Activated CD8-positive, alpha-beta memory T cell treated with anti-CD3 and anti-CD28 coated beads, Interleukin-2, amount 10 ng/mL, durations not matched to agents 7 days and 5 days (primary cell): ENCODE results near the gene CNPY4. TPM values are rescaled to one million over a fixed set of nuclear protein-coding genes. Genes with fewer than 3 reads are reported as not detected.

ENCODE experiments used
- ATAC-seq: fragments of 150-1000 bp; cut with Tn5 transposase; one replicate; pipeline ENCODE4 v1.10.0; 2021; ENCODE audit warnings: moderate library complexity
- CTCF ChIA-PET: fragments of 350-600 bp; sonication (Branson Sonifier 250); formaldehyde crosslinking; loops from one replicate; lab custom pipeline; 2021; ENCODE audit warnings: antibody characterized with exemption; lab: Charles Lee
- DNase-seq: peaks from one replicate; pipeline ENCODE4 v3.0.0-alpha.2; 2020
- H3K27ac Mint-ChIP-seq: one replicate; pipeline ENCODE4 v1.8.0; 2021; ENCODE audit warnings: mild to moderate bottlenecking, mixed read lengths
- H3K27me3 Mint-ChIP-seq: one replicate; pipeline ENCODE4 v1.8.0; 2021; ENCODE audit warnings: mixed read lengths
- H3K36me3 Mint-ChIP-seq: one replicate; pipeline ENCODE4 v1.8.0; 2021; ENCODE audit warnings: mild to moderate bottlenecking, mixed read lengths
- H3K4me1 Mint-ChIP-seq: one replicate; pipeline ENCODE4 v1.8.0; 2021; ENCODE audit warnings: mixed read lengths
- H3K4me3 Mint-ChIP-seq: one replicate; pipeline ENCODE4 v1.8.0; 2021; ENCODE audit warnings: mild to moderate bottlenecking, moderate library complexity, mixed read lengths
- H3K9me3 Mint-ChIP-seq: one replicate; pipeline ENCODE4 v1.8.0; 2022; ENCODE audit warnings: low read depth, mixed read lengths
- total RNA-seq, 2 experiments: library from RNA; stranded (reverse); gene quantifications; one replicate each; pipeline ENCODE4 v1.2.3, GENCODE V29; 2021

Gene CNPY4, protein sequence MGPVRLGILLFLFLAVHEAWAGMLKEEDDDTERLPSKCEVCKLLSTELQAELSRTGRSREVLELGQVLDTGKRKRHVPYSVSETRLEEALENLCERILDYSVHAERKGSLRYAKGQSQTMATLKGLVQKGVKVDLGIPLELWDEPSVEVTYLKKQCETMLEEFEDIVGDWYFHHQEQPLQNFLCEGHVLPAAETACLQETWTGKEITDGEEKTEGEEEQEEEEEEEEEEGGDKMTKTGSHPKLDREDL
- total RNA-seq = 10 to 100 TPM; 27.3 to 28.0 TPM

DNA sequence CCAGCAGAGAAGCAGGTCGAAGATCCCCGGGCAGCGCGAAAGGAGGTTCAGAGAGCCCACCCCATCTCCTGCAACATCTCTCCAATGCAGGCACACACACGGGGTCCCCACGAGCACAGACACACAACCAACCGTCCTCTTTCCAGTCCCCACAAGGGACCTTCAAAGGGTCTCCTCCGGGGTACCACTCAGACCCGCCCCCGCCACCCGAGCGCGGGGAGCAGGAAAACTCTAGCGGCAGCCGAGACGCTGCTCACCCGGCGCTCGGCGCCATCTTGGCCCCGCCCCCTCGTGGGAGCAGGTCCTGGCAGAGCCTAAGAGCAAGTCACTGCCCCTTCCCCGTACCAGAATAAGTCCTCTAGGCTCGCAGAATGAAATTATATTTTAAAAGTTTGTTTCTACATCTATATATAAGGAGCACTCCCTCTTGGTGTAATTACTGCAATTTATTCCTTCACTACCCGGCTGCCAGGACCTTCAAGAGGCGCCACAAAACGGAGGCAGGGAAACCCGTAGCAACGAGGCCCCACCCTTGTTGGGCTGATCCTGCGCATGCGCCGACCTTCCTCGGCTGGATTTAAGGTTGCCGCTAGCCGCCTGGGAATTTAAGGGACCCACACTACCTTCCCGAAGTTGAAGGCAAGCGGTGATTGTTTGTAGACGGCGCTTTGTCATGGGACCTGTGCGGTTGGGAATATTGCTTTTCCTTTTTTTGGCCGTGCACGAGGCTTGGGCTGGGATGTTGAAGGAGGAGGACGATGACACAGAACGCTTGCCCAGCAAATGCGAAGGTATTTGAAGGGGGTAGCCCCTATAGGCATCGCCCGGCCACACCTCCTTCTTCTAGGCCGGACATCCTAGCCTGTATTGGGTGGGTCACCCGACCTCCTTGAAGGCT is at the start of gene CNPY4, which contains the start of gene TAF6:
TSS of gene CNPY4 (plus strand) at position 563 of the 898 bp plus-strand sequence. CDS start at position 674, 111 bp downstream.
TSS of gene TAF6 (minus strand) at position 287 of the 898 bp plus-strand sequence. CDS start 5,149 bp downstream, outside the sequence.
- Mint-ChIP-seq H3K9me3 (no peaks in the 10 kb centered on the region), H3K27me3 (no peaks in the 10 kb centered on the region), H3K27ac (peak within 1 kb of the TSS; percentile 91), H3K36me3 (peaks cover 17% of the 10 kb centered on the region), H3K4me1 (peaks cover 26% of the 10 kb centered on the region), H3K4me3 (peak within 1 kb of the TSS; percentile 93)
- CTCF ChIA-PET = interaction anchor here (1.0 to 2.5 kb wide), 5 partner anchors 11 to 139 kb away, joined by 3 to 26 read pairs (median 4); partner anchors contain the start of genes AP4M1 and COPS6
- peak; percentile 96 for DNase-seq
- peak; percentile 80 for ATAC-seq

DNA sequence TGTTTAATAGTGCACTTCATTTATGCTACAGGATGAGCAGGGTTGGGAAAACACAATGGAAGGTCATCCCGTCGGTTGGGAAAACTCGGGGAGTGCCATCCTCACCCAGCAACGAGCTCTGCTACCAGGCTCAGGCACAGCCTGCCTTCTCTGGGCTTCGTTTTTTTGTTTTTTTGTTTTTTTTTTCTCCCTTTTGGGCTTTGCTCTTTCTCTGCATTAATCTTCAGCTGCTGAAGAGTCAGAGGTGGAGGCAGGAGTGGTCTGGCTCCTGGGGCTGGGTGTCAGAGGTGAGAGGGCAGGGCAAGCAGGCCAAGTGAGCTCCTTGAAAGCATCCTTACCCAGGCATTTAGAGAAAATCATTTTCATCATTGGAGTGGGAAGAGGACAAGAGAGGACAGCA is 49.4 kb upstream of the CNPY4 start:
- Mint-ChIP-seq H3K4me3 (no peak overlapping the region), H3K36me3 (peaks cover 72% of the 10 kb centered on the region), H3K27me3 (no peaks in the 10 kb centered on the region), H3K27ac (no peak overlapping the region), H3K9me3 (peaks cover 26% of the 10 kb centered on the region), H3K4me1 (no peaks in the 10 kb centered on the region)
- CTCF ChIA-PET = interaction anchor here (1.2 to 1.3 kb wide), 3 partner anchors 9 to 61 kb away, joined by 3 to 5 read pairs (median 3); partner anchors contain the start of gene ZNF3
- ATAC-seq (no peak), DNase-seq (no peak)

DNA sequence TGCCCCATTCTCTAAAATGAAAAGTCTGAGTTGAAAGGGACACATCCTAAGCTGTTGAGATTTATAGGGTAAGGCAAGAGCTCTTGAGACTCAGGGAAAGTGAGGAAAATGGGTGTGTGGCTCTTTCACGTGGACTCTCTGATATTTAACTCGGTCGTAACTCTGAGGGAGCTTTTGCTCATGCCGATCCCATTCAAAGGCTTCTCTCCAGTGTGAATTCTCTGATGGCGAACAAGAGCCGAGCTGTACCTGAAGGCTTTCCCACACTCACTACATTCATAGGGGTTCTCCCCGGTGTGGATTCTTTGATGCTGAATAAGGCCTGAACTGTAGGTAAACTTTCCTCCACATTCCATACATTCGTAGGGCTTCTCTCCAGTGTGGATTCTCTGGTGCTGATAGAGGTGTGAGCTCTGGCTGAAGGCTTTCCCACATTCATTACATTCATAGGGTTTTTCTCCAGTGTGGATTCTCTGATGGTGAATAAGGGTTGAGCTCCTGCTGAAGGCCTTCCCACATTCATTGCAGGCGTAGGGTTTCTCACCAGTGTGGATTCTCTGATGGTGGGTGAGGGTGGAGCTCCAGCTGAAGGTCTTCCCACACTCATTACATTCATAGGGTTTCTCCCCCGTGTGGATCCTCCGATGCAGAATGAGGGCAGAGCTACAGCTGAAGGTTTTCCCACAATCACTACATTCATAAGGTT is 48.3 kb upstream of the CNPY4 start:
- no peaks in the 10 kb centered on the region for H3K27me3 Mint-ChIP-seq
- H3K9me3 Mint-ChIP-seq = peaks cover 26% of the 10 kb centered on the region
- H3K36me3 Mint-ChIP-seq = peaks cover 78% of the 10 kb centered on the region
- H3K4me1 Mint-ChIP-seq = no peaks in the 10 kb centered on the region
- DNase-seq = no peak
- CTCF ChIA-PET = interaction anchor here (1.1 to 1.5 kb wide), 5 partner anchors 10 to 77 kb away, joined by 3 read pairs; partner anchors contain the start of gene ZNF3
- no peak overlapping the region for H3K4me3 Mint-ChIP-seq
- no peak overlapping the region for H3K27ac Mint-ChIP-seq
- ATAC-seq = no peak

DNA sequence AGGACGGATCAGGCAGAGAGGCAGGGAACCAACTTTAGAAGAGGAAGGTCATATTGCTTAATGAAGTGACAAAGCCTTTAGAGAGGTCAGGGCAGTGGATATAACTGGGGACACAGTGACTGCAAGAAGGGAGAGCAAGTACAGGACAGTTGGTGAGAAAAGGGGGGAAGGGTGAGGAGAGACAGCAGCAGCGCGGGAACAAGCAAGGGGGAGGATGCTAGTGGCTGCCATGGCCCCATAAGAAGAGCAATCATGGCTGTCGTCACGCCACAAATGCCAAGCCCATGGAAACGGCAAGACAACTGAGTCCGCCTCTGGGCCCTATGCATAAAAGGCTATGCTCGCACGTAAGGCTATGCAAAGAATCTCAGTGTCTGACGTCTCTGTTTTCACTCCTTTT is 47.0 kb upstream of the CNPY4 start:
- Mint-ChIP-seq H3K4me1 (no peaks in the 10 kb centered on the region), H3K4me3 (no peak overlapping the region), H3K9me3 (peaks cover 26% of the 10 kb centered on the region), H3K36me3 (peaks cover 83% of the 10 kb centered on the region), H3K27ac (no peak overlapping the region), H3K27me3 (no peaks in the 10 kb centered on the region)
- DNase-seq (no peak), ATAC-seq (no peak)
- CTCF ChIA-PET = no interaction called here

DNA sequence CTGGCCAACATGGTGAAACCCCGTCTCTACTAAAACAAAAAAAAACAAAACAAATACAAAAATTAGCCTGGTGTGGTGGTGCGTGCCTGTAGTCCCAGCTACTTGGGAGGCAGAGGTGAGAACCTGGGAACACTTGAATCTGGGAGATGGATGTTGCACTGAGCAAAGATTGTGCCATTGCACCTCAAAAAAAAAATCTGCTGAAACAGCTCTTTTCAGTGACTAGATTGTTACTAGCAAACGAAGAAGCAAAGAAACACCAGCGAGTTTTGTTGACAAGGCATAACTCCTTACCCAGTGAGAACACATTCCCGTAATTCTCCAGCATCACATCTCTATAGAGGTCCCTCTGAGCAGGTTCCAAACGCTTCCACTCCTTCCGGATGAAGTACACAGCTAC is 44.6 kb upstream of the CNPY4 start:
- Mint-ChIP-seq H3K27ac (no peak overlapping the region), H3K4me1 (peaks cover 8% of the 10 kb centered on the region), H3K27me3 (no peaks in the 10 kb centered on the region), H3K9me3 (peaks cover 26% of the 10 kb centered on the region), H3K4me3 (no peak overlapping the region), H3K36me3 (peaks cover 85% of the 10 kb centered on the region)
- CTCF ChIA-PET = interaction anchor here (1.4 kb wide), 1 partner anchor 80 kb away, joined by 4 read pairs; no protein-coding TSS in a partner anchor
- no peak for ATAC-seq
- no peak for DNase-seq

DNA sequence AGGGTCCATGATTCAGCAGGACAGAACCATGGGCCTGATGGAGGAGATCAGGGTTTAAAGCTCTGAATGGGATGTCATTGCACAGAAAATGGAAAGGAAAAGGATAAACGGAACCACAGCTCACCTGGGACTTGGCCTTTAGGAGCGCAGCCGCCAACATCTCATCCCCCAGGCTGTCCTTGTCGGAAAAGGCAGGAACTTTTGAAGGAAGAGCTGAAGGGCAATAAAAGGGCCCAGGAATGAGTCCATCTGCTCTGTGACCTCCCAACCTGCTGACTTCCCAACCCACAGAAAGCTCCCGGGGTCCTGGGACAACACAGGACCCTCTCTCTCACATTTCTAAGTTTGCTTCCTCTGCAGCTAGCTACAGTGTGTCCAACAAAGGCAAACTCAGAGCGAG is 44.0 kb upstream of the CNPY4 start:
- H3K27ac Mint-ChIP-seq = no peak overlapping the region
- peaks cover 13% of the 10 kb centered on the region for H3K4me1 Mint-ChIP-seq
- peaks cover 23% of the 10 kb centered on the region for H3K9me3 Mint-ChIP-seq
- DNase-seq (no peak), ATAC-seq (no peak)
- no peaks in the 10 kb centered on the region for H3K27me3 Mint-ChIP-seq
- no peak overlapping the region for H3K4me3 Mint-ChIP-seq
- H3K36me3 Mint-ChIP-seq = peaks cover 79% of the 10 kb centered on the region
- CTCF ChIA-PET = interaction anchor here (0.8 to 1.1 kb wide), 2 partner anchors 22 to 99 kb away, joined by 3 to 4 read pairs; partner anchors contain the start of gene AZGP1

DNA sequence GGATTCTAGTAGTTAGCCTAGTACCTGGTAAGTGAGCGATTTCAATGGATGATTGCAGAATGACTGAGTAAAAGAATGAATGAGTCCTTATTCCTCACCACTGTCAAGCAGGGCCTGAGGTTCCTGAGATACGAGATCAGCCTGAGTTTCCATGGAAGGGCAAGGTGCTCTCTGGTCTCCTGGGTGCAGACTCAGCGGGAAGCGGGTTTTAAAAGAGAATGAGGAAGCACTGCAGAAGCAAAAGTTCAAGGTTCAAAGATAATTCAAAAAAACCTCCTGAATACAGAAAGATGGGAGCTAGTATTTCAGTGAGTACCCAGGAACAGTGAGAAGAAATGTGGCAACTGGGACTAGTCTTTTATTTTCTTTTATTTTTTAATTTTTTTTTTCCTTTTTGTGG is 42.2 kb upstream of the CNPY4 start:
- CTCF ChIA-PET = interaction anchor here (0.9 kb wide), 1 partner anchor 25 kb away, joined by 3 read pairs; no protein-coding TSS in a partner anchor
- H3K27me3 Mint-ChIP-seq = no peaks in the 10 kb centered on the region
- no peak overlapping the region for H3K4me3 Mint-ChIP-seq
- DNase-seq (no peak), ATAC-seq (no peak)
- no peak overlapping the region for H3K27ac Mint-ChIP-seq
- peaks cover 5% of the 10 kb centered on the region for H3K9me3 Mint-ChIP-seq
- peaks cover 64% of the 10 kb centered on the region for H3K36me3 Mint-ChIP-seq
- peaks cover 24% of the 10 kb centered on the region for H3K4me1 Mint-ChIP-seq

DNA sequence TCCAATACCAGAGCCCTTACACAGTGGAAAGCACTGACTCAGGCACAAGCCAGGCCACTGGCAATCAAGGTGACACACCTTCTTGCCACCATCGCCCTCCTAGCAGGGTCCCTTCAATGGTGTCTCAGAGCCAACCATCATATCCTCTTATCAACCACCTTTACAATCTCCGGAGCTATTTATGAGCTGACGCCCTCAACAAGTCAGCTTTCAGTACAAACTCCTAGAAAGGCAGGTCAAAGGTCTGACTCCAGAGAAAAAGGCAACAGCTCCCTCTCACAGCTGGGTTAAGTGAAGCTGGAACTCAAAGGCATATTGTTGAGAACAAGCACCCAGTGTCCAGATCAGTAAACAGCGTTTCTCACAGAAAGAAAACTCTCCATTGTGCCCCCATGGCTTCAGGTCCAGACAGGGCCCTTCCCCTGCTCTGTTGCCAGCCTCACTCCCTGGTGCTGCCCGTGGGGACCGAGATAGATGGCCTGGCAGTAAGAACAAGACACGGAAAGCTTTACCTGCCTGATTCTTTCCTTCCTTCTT is 40.3 kb upstream of the CNPY4 start:
- Mint-ChIP-seq H3K27me3 (no peaks in the 10 kb centered on the region), H3K36me3 (peaks cover 46% of the 10 kb centered on the region), H3K9me3 (no peaks in the 10 kb centered on the region), H3K4me3 (no peak overlapping the region), H3K27ac (no peak overlapping the region), H3K4me1 (peaks cover 32% of the 10 kb centered on the region)
- CTCF ChIA-PET = interaction anchor here (1.2 kb wide), 1 partner anchor 99 kb away, joined by 3 read pairs; no protein-coding TSS in a partner anchor
- DNase-seq (no peak), ATAC-seq (no peak)

DNA sequence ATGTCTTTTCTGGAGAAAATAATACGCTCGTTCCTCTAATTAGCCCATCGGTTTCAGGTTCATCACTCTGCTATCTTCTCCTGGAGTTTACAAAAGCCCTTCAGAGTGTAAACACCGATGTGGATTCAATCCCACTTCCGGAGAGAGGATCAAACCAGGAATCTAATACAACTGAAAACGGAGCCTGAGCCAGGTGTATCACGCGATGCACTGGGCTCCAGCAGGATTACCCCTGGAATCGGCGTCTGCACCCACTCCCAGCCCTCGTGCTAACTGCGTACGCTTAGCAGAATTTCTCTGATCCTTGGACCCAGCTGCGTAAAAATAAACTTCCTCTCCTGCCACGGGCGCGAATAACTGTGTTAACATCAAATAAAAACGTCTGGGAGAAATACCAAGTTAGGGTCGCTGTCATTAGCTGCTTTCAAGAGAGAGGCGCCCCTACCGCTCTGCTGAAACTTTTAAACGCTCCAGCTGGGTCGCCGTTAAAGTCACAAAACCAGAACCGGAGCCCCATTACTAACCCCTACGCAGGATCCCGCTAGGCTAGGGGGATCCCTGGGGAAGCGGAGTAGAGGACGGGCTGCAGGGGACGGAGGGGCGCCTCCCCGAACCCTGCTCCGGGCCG is 38.4 kb upstream of the CNPY4 start:
- Mint-ChIP-seq H3K36me3 (peaks cover 26% of the 10 kb centered on the region), H3K27me3 (no peaks in the 10 kb centered on the region), H3K4me1 (peaks cover 32% of the 10 kb centered on the region), H3K27ac (peak overlapping the region; percentile 82), H3K4me3 (peak overlapping the region; percentile 88), H3K9me3 (no peaks in the 10 kb centered on the region)
- CTCF ChIA-PET = interaction anchor here (0.6 to 1.3 kb wide), 7 partner anchors 10 to 87 kb away, joined by 3 to 5 read pairs (median 3); partner anchors contain the start of genes AP4M1 and ZSCAN21
- DNase-seq = no peak
- ATAC-seq = no peak

DNA sequence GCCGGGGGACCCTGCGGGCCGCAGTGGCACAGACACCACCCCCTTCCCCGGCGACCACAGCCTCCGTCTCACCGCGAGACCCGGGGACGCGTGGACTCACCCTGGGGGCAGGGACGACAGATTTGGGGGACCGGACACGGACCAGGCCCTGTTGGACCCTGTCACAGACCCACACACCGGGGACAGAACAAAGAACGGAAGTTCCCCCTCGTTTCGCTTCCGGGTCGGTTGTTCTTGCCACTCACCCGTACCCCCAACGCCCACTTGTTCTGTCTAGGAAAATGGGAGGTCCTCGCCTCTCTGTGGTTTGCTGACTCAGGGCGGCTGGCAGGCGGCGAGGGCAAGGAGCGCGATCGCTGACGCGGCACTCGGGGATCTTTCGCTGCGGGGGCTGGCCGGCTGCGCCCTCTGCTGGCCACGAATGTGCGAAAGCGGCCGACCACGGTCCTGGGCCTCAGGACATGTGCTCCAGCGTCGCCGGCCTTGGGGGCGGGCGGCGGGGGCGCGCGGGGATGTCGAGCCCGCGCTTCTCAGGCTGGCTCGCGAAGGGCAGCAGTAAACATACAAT is 37.8 kb upstream of the CNPY4 start, which contains the start of gene ZNF3:
TSS of gene ZNF3 (minus strand) at position 189 of the 568 bp plus-strand sequence. CDS start 4,366 bp downstream, outside the sequence.
- CTCF ChIA-PET = interaction anchor here (0.7 to 1.4 kb wide), 20 partner anchors 10 to 695 kb away, joined by 3 to 14 read pairs (median 4); partner anchors contain the start of genes AP4M1, MBLAC1, MCM7 and ZKSCAN1
- Mint-ChIP-seq H3K4me3 (peak within 1 kb of the TSS; percentile 88), H3K36me3 (peaks cover 20% of the 10 kb centered on the region), H3K27me3 (no peaks in the 10 kb centered on the region), H3K4me1 (peaks cover 32% of the 10 kb centered on the region), H3K9me3 (no peaks in the 10 kb centered on the region), H3K27ac (peak within 1 kb of the TSS; percentile 87)
- DNase-seq (peak; percentile 99), ATAC-seq (peak; percentile 91)

DNA sequence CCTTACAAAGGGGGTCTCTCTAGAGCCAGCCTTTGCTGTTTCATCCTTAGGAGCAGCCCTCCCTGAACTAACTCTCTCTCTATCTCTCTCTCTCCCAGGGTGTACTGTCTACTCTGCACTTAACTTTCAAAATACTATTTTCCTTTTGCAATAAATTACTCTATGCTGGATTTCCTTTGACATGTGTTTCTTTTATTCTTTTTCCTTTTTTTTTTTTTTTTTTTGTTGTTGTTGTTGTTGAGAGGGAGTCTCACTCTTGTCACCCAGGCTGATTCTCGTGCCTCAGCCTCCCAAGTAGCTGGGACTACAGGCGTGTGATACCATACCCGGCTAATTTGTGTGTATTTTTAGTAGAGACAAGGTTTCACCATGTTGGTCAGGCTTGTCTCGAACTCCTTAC is 36.5 kb upstream of the CNPY4 start:
- DNase-seq = no peak
- Mint-ChIP-seq H3K27me3 (no peaks in the 10 kb centered on the region), H3K4me3 (peak overlapping the region; percentile 88), H3K4me1 (peaks cover 35% of the 10 kb centered on the region), H3K36me3 (peaks cover 13% of the 10 kb centered on the region), H3K9me3 (no peaks in the 10 kb centered on the region), H3K27ac (peak overlapping the region; percentile 3)
- no peak for ATAC-seq
- CTCF ChIA-PET = interaction anchor here (0.6 to 2.0 kb wide), 25 partner anchors 8 to 362 kb away, joined by 3 to 14 read pairs (median 4); partner anchors contain the start of genes AP4M1, MBLAC1, MCM7 and ZKSCAN1
